Measurements from ENCODE around the gene TMEM72. TPM values are rescaled to one million over a fixed set of nuclear protein-coding genes. Genes with fewer than 3 reads are reported as not detected.

The TMEM72 gene
- polyA plus RNA-seq, 4 donors: 67.6 to 74.5 (median 71.0) TPM

Other genes with a start within 250 kb of the TMEM72 start
- gene RASSF4, start 48.5 kb downstream of the TMEM72 start, polyA plus RNA-seq (ENCODE audit: insufficient read length in 4 of 4): 10 to 100 TPM; 22.9 to 32.3 (median 29.6) TPM
- 10 to 100 TPM in 1 of 4 donors, 1 to 10 TPM in 3; 6.8 to 10.3 (median 8.3) TPM for gene DEPP1, start 67.5 kb downstream of the TMEM72 start, polyA plus RNA-seq (ENCODE audit: insufficient read length in 4 of 4)
- 100 to 1,000 TPM in 2 of 4 donors, 10 to 100 TPM in 2; 82.1 to 109 (median 102) TPM for gene ZNF22, start 89.6 kb downstream of the TMEM72 start, polyA plus RNA-seq (ENCODE audit: insufficient read length in 4 of 4)